ENCODE results near the gene SHC3.

SHC3 gene

GRCh38 chr9:89153232-89154017, 25.2 kb downstream of the SHC3 start:
- peak in 1 of 2 donors; percentile 47 for DNase-seq
- Histone ChIP-seq H3K27me3 (no peaks in the 10 kb centered on the region), H3K4me3 (no peak overlapping the region), H3K9me3 (no peaks in the 10 kb centered on the region), H3K27ac (no peak overlapping the region), H3K36me3 (no peaks in the 10 kb centered on the region), H3K4me1 (no peaks in the 10 kb centered on the region)
- intact Hi-C loops (cut with DNase I; ENCODE audit: low total_unique reads): no loop called here
- TF ChIP-seq, protein P1, sequence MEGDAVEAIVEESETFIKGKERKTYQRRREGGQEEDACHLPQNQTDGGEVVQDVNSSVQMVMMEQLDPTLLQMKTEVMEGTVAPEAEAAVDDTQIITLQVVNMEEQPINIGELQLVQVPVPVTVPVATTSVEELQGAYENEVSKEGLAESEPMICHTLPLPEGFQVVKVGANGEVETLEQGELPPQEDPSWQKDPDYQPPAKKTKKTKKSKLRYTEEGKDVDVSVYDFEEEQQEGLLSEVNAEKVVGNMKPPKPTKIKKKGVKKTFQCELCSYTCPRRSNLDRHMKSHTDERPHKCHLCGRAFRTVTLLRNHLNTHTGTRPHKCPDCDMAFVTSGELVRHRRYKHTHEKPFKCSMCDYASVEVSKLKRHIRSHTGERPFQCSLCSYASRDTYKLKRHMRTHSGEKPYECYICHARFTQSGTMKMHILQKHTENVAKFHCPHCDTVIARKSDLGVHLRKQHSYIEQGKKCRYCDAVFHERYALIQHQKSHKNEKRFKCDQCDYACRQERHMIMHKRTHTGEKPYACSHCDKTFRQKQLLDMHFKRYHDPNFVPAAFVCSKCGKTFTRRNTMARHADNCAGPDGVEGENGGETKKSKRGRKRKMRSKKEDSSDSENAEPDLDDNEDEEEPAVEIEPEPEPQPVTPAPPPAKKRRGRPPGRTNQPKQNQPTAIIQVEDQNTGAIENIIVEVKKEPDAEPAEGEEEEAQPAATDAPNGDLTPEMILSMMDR (IDR thresholded peaks at IDR 0.05): no peak

- DNase-seq: no peak
- H3K27ac ChIP-seq: no peak overlapping the region
- H3K27me3 ChIP-seq: no peaks in the 10 kb centered on the region
- H3K9me3 ChIP-seq: no peaks in the 10 kb centered on the region
- H3K36me3 ChIP-seq: no peaks in the 10 kb centered on the region
- TF ChIP-seq, protein P1 (IDR thresholded peaks at IDR 0.05): no peak
- H3K4me3 ChIP-seq: no peak overlapping the region
- no peaks in the 10 kb centered on the region for H3K4me1 ChIP-seq
- intact Hi-C loops (cut with DNase I; ENCODE audit: low total_unique reads): no loop called here
Measured at GRCh38 chr9:89149726-89150125, 28.9 kb downstream of the SHC3 start.

- Histone ChIP-seq H3K9me3 (no peaks in the 10 kb centered on the region), H3K27me3 (no peaks in the 10 kb centered on the region), H3K36me3 (no peaks in the 10 kb centered on the region), H3K4me1 (no peaks in the 10 kb centered on the region), H3K27ac (no peak overlapping the region), H3K4me3 (peak overlapping the region in 1 of 2 donors; percentile 0)
- no peak for DNase-seq
- TF ChIP-seq, protein P1 (IDR thresholded peaks at IDR 0.05): no peak
- intact Hi-C loops (cut with DNase I; ENCODE audit: low total_unique reads): no loop called here
Measured at GRCh38 chr9:89145097-89145496, 33.5 kb downstream of the SHC3 start.

- H3K36me3 ChIP-seq: no peaks in the 10 kb centered on the region
- no peak for DNase-seq
- no peaks in the 10 kb centered on the region for H3K9me3 ChIP-seq
- TF ChIP-seq, protein P1 (IDR thresholded peaks at IDR 0.05): no peak
- H3K4me3 ChIP-seq: no peak overlapping the region
- no peak overlapping the region for H3K27ac ChIP-seq
- H3K27me3 ChIP-seq: no peaks in the 10 kb centered on the region
- H3K4me1 ChIP-seq: no peaks in the 10 kb centered on the region
- intact Hi-C loops (cut with DNase I; ENCODE audit: low total_unique reads): no loop called here
Measured at GRCh38 chr9:89144238-89144637, 34.4 kb downstream of the SHC3 start.

GRCh38 chr9:89143266-89143665, 35.4 kb downstream of the SHC3 start:
- no peaks in the 10 kb centered on the region for H3K36me3 ChIP-seq
- no peak overlapping the region for H3K4me3 ChIP-seq
- no peak for DNase-seq
- H3K27me3 ChIP-seq: no peaks in the 10 kb centered on the region
- H3K27ac ChIP-seq: no peak overlapping the region
- intact Hi-C loops (cut with DNase I; ENCODE audit: low total_unique reads): no loop called here
- no peaks in the 10 kb centered on the region for H3K4me1 ChIP-seq
- TF ChIP-seq, protein P1 (IDR thresholded peaks at IDR 0.05): no peak
- no peaks in the 10 kb centered on the region for H3K9me3 ChIP-seq

Measured in tibial artery (tissue), 4 donors.